Endodermal cell (in vitro differentiated cells): ENCODE results near the gene KRTAP2-4. TPM values are rescaled to one million over a fixed set of nuclear protein-coding genes. Genes with fewer than 3 reads are reported as not detected.
"Not testable (repeated sequence)": the region's sequence is repeated elsewhere in the genome, so short reads cannot be mapped to it uniquely, and the experiment has no call there.

ENCODE experiments used
- DNase-seq: peaks from one replicate; pipeline ENCODE4 v3.0.0-alpha.2; 2017
- H3K27ac ChIP-seq: 2 replicates; pipeline ENCODE4 v1.5.1; 2013; ENCODE audit warnings: mild to moderate bottlenecking, low read depth, low read length, moderate library complexity
- H3K27me3 ChIP-seq: 2 replicates; pipeline ENCODE4 v1.6.1; 2013; ENCODE audit warnings: mild to moderate bottlenecking, low read length, moderate library complexity; ENCODE audit not compliant: insufficient read depth, control insufficient read depth, poor library complexity, severe bottlenecking
- H3K36me3 ChIP-seq: 2 replicates; pipeline ENCODE4 v1.7.0; 2013; ENCODE audit warnings: mild to moderate bottlenecking, low read length, moderate library complexity; ENCODE audit not compliant: control insufficient read depth, insufficient read depth
- H3K4me1 ChIP-seq: one replicate; pipeline ENCODE4 v1.7.0; 2013; ENCODE audit warnings: low read length; ENCODE audit not compliant: control insufficient read depth, insufficient read depth
- H3K4me3 ChIP-seq: 2 replicates; pipeline ENCODE4 v1.5.1; 2013; ENCODE audit warnings: mild to moderate bottlenecking, low read length, moderate library complexity
- H3K9ac ChIP-seq: 2 replicates; pipeline ENCODE4 v1.6.1; 2013; ENCODE audit warnings: mild to moderate bottlenecking, low read length, moderate library complexity; ENCODE audit not compliant: poor library complexity, severe bottlenecking; ENCODE audit errors: extremely low read depth
- H3K9me3 ChIP-seq: 2 replicates; pipeline ENCODE4 v1.6.1; 2013; ENCODE audit warnings: mild to moderate bottlenecking, low read length, moderate library complexity; ENCODE audit not compliant: control insufficient read depth
- H3K27ac Mint-ChIP-seq: 2 replicates; pipeline ENCODE4 v1.8.0; 2020; ENCODE audit warnings: mixed read lengths
- H3K27me3 Mint-ChIP-seq: 2 replicates; pipeline ENCODE4 v1.8.0; 2021; ENCODE audit warnings: mild to moderate bottlenecking, mixed read lengths; ENCODE audit not compliant: insufficient read depth
- H3K36me3 Mint-ChIP-seq: 2 replicates; pipeline ENCODE4 v1.8.0; 2020; ENCODE audit warnings: low read depth, mixed read lengths
- H3K4me1 Mint-ChIP-seq: 2 replicates; pipeline ENCODE4 v1.8.0; 2020; ENCODE audit warnings: mixed read lengths
- H3K4me3 Mint-ChIP-seq: 2 replicates; pipeline ENCODE4 v1.8.0; 2020; ENCODE audit warnings: mild to moderate bottlenecking, moderate library complexity, mixed read lengths
- H3K9me3 Mint-ChIP-seq: 2 replicates; pipeline ENCODE4 v1.8.0; 2020; ENCODE audit warnings: mild to moderate bottlenecking, mixed read lengths
- WGBS, 2 experiments: methylation state at CpG; one replicate each; pipeline versions ENCODE4 v1.1.5 to v1.1.7; 2013; ENCODE audit warnings: missing lambda C conversion rate in 2 of 2, mixed read lengths in 1 of 2; ENCODE audit not compliant: insufficient coverage in 1 of 2, insufficient read length in 1 of 2; 5-methylcytosine and 5-hydroxymethylcytosine counted together
- total RNA-seq, 2 donors: library from RNA; stranded (reverse); fragmentation: NEBNext Ultra II Directional in 1 of 2; extraction: Animal tissue kit (Norgen Biotek cat#: 25700) in 1 of 2; gene quantifications; 2 replicates in 1 of 2; 3 replicates in 1 of 2; pipeline ENCODE4 v1.2.1, GENCODE V29; 2021
- TF ChIP-seq, protein P1 (sequence below): fragments of 200-600 bp; sonication (generic); conservative IDR thresholded peaks from 2 replicates; pipeline ENCODE4 v1.5.0; 2021; ENCODE audit warnings: antibody characterized with exemption, mild to moderate bottlenecking

KRTAP2-4 gene
- total RNA-seq, 2 donors from 2014 or later = not detected

DNA sequence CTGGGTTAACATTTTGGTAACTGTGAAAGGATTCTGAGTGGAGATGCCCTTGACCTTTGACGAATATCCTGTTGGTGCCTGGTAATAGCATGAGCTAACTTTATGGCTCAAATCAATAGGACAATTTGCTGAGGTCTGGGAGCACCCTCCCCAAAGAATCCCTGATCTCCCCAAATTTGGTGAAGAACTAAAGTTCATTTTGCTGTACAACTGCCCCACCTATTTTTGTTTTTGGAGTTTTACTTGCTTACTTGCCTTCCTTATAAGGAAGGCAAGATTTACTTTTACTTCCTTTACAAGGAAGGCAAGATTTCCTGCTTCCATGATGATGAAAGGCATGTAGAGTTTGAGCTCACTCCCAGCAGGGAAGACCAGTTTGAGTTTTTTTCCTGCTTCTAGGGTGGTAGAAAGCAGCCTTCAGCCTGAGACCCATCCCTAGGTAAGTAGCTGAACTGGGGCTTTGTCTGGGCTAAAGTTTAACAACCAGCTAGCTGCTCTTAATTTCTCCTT is 42.3 kb upstream of the KRTAP2-4 start:
- H3K4me3 ChIP-seq = no peak overlapping the region
- no peaks in the 10 kb centered on the region for H3K36me3 ChIP-seq
- no peak overlapping the region for H3K27ac ChIP-seq
- H3K4me1 ChIP-seq = no peaks in the 10 kb centered on the region
- H3K27me3 Mint-ChIP-seq = peaks cover 2% of the 10 kb centered on the region
- no peak overlapping the region for H3K27ac Mint-ChIP-seq
- H3K27me3 ChIP-seq = no peaks in the 10 kb centered on the region
- peaks cover 9% of the 10 kb centered on the region for H3K4me1 Mint-ChIP-seq
- no peak for DNase-seq
- peaks cover 25% of the 10 kb centered on the region for H3K9me3 Mint-ChIP-seq
- no peak overlapping the region for H3K4me3 Mint-ChIP-seq
- WGBS, 2 experiments = 76 to 86% methylated on average over 1 of the region's 1 CpG
- peaks cover 27% of the 10 kb centered on the region for H3K9me3 ChIP-seq
- TF ChIP-seq, protein P1, sequence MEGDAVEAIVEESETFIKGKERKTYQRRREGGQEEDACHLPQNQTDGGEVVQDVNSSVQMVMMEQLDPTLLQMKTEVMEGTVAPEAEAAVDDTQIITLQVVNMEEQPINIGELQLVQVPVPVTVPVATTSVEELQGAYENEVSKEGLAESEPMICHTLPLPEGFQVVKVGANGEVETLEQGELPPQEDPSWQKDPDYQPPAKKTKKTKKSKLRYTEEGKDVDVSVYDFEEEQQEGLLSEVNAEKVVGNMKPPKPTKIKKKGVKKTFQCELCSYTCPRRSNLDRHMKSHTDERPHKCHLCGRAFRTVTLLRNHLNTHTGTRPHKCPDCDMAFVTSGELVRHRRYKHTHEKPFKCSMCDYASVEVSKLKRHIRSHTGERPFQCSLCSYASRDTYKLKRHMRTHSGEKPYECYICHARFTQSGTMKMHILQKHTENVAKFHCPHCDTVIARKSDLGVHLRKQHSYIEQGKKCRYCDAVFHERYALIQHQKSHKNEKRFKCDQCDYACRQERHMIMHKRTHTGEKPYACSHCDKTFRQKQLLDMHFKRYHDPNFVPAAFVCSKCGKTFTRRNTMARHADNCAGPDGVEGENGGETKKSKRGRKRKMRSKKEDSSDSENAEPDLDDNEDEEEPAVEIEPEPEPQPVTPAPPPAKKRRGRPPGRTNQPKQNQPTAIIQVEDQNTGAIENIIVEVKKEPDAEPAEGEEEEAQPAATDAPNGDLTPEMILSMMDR = no peak
- no peak overlapping the region for H3K9ac ChIP-seq
- H3K36me3 Mint-ChIP-seq = no peaks in the 10 kb centered on the region

DNA sequence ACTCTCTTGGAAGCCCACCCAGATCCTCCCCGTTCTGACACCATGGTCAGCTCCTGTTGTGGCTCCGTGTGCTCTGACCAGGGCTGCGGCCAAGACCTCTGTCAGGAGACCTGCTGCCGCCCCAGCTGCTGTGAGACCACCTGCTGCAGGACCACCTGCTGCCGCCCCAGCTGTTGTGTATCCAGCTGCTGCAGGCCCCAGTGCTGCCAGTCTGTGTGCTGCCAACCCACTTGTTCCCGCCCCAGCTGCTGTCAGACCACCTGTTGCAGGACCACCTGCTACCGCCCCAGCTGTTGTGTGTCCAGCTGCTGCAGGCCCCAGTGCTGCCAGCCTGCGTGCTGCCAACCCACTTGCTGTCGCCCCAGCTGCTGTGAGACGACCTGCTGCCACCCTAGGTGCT is 39.7 kb upstream of the KRTAP2-4 start, which contains the start of gene KRTAP4-9:
KRTAP4-9 (plus strand) TSS at position 43 of the 400 bp plus-strand sequence; CDS start at position 43, 0 bp downstream.
- DNase-seq, H3K9ac ChIP-seq, H3K27ac Mint-ChIP-seq, H3K4me1 Mint-ChIP-seq, H3K27ac ChIP-seq, H3K4me3 Mint-ChIP-seq, H3K36me3 ChIP-seq, H3K9me3 ChIP-seq, H3K27me3 Mint-ChIP-seq, H3K36me3 Mint-ChIP-seq, H3K4me3 ChIP-seq, H3K4me1 ChIP-seq, H3K9me3 Mint-ChIP-seq, H3K27me3 ChIP-seq: not testable (repeated sequence)
- 82 to 96% methylated on average over 6 to 10 of the region's 10 CpGs for WGBS, 2 experiments

GRCh38 chr17:41104386-41105038 is 38.8 kb upstream of the KRTAP2-4 start:
- H3K27ac ChIP-seq, H3K4me1 ChIP-seq, H3K9me3 Mint-ChIP-seq, H3K27me3 ChIP-seq, DNase-seq, H3K36me3 Mint-ChIP-seq, H3K4me1 Mint-ChIP-seq, H3K27ac Mint-ChIP-seq, H3K27me3 Mint-ChIP-seq, H3K9me3 ChIP-seq, H3K36me3 ChIP-seq, H3K4me3 Mint-ChIP-seq, H3K4me3 ChIP-seq, H3K9ac ChIP-seq: not testable (repeated sequence)
- WGBS, 2 experiments = 80% methylated on average over 1 of the region's 2 CpGs; no CpG with 5 or more reads in 1 of the 2 experiments

DNA sequence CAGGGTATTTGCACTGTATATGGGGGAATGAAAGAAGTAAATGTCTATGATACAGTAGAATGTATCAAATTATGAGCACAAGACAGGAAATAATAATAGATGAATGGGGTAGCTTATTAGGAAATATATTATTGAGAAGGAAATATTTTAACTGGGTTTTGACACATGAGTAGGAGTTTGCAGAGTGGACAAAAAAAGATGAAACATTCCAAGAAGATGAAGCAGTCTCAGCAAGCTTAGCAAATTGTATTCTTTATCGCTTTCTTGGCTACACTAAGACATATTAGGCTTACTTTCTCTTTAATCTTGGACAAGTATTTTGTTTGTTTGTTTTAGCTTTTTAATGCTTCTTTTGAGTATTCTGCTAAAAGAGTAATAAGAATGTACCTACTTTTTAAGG is 38.2 kb upstream of the KRTAP2-4 start:
- Histone ChIP-seq H3K9ac (no peak overlapping the region), H3K9me3 (no peaks in the 10 kb centered on the region), H3K27me3 (no peaks in the 10 kb centered on the region), H3K36me3 (no peaks in the 10 kb centered on the region), H3K4me1 (no peaks in the 10 kb centered on the region), H3K27ac (no peak overlapping the region), H3K4me3 (no peak overlapping the region)
- TF ChIP-seq, protein P1 = no peak
- Mint-ChIP-seq H3K4me1 (peaks cover 9% of the 10 kb centered on the region), H3K9me3 (peaks cover 3% of the 10 kb centered on the region), H3K36me3 (no peaks in the 10 kb centered on the region), H3K27me3 (peaks cover 2% of the 10 kb centered on the region), H3K27ac (no peak overlapping the region), H3K4me3 (no peak overlapping the region)
- DNase-seq = no peak
- WGBS, 2 experiments = no CpG with 5 or more reads among the region's 1 CpG
